Naive B cell (primary cell): ENCODE measurements around the gene LTV1. TPM values are rescaled to one million over a fixed set of nuclear protein-coding genes. Genes with fewer than 3 reads are reported as not detected.

Source experiments
- polyA plus RNA-seq, 6 donors: library from polyadenylated mRNA; unstranded; fragments of 300-500 nt; fragmentation: Illumina TruSeq; gene quantifications; one replicate each; pipeline ENCODE4 v1.2.3, GENCODE V29; 2021; ENCODE audit warnings: low read depth in 6 of 6

The LTV1 gene
- polyA plus RNA-seq, 6 donors from 2014 or later: 23.9 to 30.1 (median 26.8) TPM

Other genes with a start within 250 kb of the LTV1 start
- 1 to 10 TPM in 5 of 6 donors, under 1 TPM in 1; 0.05 to 3.5 (median 1.5) TPM for gene PHACTR2, start 165.4 kb upstream of the LTV1 start, polyA plus RNA-seq
- gene ZC2HC1B, start 21.1 kb downstream of the LTV1 start, polyA plus RNA-seq: not detected
- 10 to 100 TPM in 3 of 6 donors, 1 to 10 TPM in 3; 8.5 to 12.5 (median 10.1) TPM for gene PLAGL1, start 164.9 kb downstream of the LTV1 start, polyA plus RNA-seq